GM23248 (cell line): Measurements from ENCODE around the gene LRIG3.

Experiments used
- EZH2 ChIP-seq: fragments of 200-600 bp; sonication (generic); IDR thresholded peaks from 2 replicates; pipeline ENCODE4 v1.6.1; 2018; ENCODE audit warnings: antibody characterized with exemption, mild to moderate bottlenecking; ENCODE audit not compliant: insufficient read depth, poor library complexity, severe bottlenecking
- EZH2phosphoT487 ChIP-seq: fragments of 200-600 bp; sonication (generic); IDR thresholded peaks from 2 replicates; pipeline ENCODE4 v1.6.1; 2018; ENCODE audit warnings: antibody characterized with exemption, moderate library complexity, mild to moderate bottlenecking, low read depth; ENCODE audit not compliant: insufficient read depth

DNA sequence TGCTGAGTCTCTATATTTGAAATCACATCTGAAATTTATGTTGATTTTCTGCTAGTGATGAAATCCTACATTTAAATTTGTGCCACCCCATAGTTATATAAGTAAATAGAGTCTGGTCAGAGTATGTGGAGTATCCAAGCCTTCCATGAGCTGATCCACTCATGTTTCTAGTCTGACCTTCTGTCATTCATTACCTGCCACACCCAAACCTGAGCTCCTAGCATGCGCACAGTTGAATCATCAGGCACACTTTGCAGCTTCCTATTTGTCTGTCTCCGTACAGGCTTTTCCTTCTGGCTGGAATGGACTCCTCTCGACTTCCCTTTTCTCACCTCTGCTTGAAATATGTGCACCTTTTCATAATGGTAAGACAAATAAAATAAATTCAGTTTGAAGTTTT lies 45.3 kb upstream of the LRIG3 start:
- TF ChIP-seq EZH2phosphoT487, result no peak
- no peak for TF ChIP-seq EZH2
